PFSK-1 (cell line): ENCODE measurements around the gene COL13A1.

Source experiments
- SIN3A ChIP-seq: IDR thresholded peaks from 2 replicates; pipeline ENCODE4 v1.6.1; 2012; ENCODE audit warnings: mild to moderate bottlenecking, low read length, moderate library complexity, borderline replicate concordance; ENCODE audit not compliant: insufficient read depth
- TF ChIP-seq, protein P1 (sequence below), 2 experiments: IDR thresholded peaks; 2 replicates each; pipeline versions ENCODE4 v1.6.1 to v1.8.0; 2011 to 2012; ENCODE audit warnings: low read depth in 2 of 2, low read length in 2 of 2, control low read depth in 1 of 2, inconsistent platforms in 1 of 2, mild to moderate bottlenecking in 1 of 2, moderate library complexity in 1 of 2; ENCODE audit not compliant: insufficient read depth in 1 of 2

DNA sequence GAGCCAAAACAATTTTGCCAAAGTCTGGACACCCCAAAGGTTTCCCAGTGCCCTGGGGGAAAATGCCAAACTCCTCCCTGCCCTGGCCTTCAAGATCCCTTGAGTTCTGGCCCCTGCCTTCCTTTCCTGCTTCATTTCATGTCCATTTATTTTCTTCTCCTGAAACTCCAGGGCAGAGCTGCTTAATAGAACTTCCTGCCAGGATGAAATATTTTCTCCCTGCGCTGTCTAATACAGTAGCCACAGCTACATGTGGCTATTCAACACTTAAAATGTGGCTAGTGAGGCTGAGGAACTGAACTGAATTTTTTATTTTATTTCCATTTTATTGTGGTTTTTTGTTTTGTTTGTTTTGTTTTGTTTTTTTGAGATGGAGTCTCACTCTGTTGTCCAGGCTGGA lies 49.6 kb downstream of the COL13A1 start:
- TF ChIP-seq, protein P1, sequence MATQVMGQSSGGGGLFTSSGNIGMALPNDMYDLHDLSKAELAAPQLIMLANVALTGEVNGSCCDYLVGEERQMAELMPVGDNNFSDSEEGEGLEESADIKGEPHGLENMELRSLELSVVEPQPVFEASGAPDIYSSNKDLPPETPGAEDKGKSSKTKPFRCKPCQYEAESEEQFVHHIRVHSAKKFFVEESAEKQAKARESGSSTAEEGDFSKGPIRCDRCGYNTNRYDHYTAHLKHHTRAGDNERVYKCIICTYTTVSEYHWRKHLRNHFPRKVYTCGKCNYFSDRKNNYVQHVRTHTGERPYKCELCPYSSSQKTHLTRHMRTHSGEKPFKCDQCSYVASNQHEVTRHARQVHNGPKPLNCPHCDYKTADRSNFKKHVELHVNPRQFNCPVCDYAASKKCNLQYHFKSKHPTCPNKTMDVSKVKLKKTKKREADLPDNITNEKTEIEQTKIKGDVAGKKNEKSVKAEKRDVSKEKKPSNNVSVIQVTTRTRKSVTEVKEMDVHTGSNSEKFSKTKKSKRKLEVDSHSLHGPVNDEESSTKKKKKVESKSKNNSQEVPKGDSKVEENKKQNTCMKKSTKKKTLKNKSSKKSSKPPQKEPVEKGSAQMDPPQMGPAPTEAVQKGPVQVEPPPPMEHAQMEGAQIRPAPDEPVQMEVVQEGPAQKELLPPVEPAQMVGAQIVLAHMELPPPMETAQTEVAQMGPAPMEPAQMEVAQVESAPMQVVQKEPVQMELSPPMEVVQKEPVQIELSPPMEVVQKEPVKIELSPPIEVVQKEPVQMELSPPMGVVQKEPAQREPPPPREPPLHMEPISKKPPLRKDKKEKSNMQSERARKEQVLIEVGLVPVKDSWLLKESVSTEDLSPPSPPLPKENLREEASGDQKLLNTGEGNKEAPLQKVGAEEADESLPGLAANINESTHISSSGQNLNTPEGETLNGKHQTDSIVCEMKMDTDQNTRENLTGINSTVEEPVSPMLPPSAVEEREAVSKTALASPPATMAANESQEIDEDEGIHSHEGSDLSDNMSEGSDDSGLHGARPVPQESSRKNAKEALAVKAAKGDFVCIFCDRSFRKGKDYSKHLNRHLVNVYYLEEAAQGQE (IDR thresholded peaks at IDR 0.05; ENCODE audit: insufficient read depth in 1 of 2, low read depth in 2 of 2, low read length in 2 of 2) = no peak
- no peak for TF ChIP-seq SIN3A
